Breast epithelium (tissue), 4 donors: Measurements from ENCODE around the gene VGLL4. TPM values are rescaled to one million over a fixed set of nuclear protein-coding genes. Genes with fewer than 3 reads are reported as not detected.

Experiments
- DNase-seq, 2 donors: peaks; one replicate each; pipeline ENCODE4 v3.0.0-alpha.2; 2019; ENCODE audit warnings: low spot score in 2 of 2
- H3K27ac ChIP-seq, 2 donors: fragments of 200-600 bp; sonication (generic) in 1 of 2; one replicate each; pipeline ENCODE4 v1.5.1; 2016 to 2019; ENCODE audit warnings: mild to moderate bottlenecking in 1 of 2
- H3K27me3 ChIP-seq, 2 donors: fragments of 200-600 bp; sonication (generic) in 1 of 2; one replicate each; pipeline versions ENCODE4 v1.5.1 to v1.6.0; 2017 to 2019; ENCODE audit warnings: control low read depth in 1 of 2, mild to moderate bottlenecking in 1 of 2
- H3K36me3 ChIP-seq: fragments of 200-600 bp; one replicate; pipeline ENCODE4 v1.5.1; 2019
- H3K4me1 ChIP-seq, 2 donors: fragments of 200-600 bp; sonication (generic); one replicate each; pipeline ENCODE4 v1.5.1; 2016 to 2019; ENCODE audit warnings: control low read depth in 1 of 2
- H3K4me3 ChIP-seq, 3 donors: fragments of 200-600 bp; sonication (generic); 1 replicate in 2 of 3; 2 replicates in 1 of 3; pipeline ENCODE4 v1.5.1; 2016 to 2019; ENCODE audit warnings: mild to moderate bottlenecking in 3 of 3, moderate library complexity in 2 of 3
- H3K9me3 ChIP-seq, 2 donors: fragments of 200-600 bp; sonication (generic) in 1 of 2; one replicate each; pipeline ENCODE4 v1.5.1; 2016 to 2019; ENCODE audit warnings: control low read depth in 1 of 2
- POLR2A ChIP-seq: fragments of 450-650 bp; IDR thresholded peaks from one replicate; pipeline ENCODE4 v1.6.1; 2016; ENCODE audit warnings: antibody characterized with exemption, mild to moderate bottlenecking, moderate library complexity
- POLR2AphosphoS5 ChIP-seq, 3 donors: sonication (generic); formaldehyde crosslinking; IDR thresholded peaks; one replicate each; pipeline ENCODE4 v1.6.1; 2017; ENCODE audit warnings: antibody characterized with exemption in 3 of 3
- intact Hi-C: fragments of 100-400 bp; cut with DNase I; formaldehyde crosslinking; loops from one replicate; pipeline ENCODE4 v1.15.1; 2023; ENCODE audit warnings: low total_unique reads
- total RNA-seq, 3 donors: library from RNA; depleted of rRNA; stranded (reverse); fragments of >200 nt; gene quantifications; one replicate each; pipeline ENCODE4 v1.1.0, GENCODE V29; 2016
- TF ChIP-seq, protein P1 (sequence below), 3 donors: fragments of 450-650 bp; IDR thresholded peaks; one replicate each; pipeline ENCODE4 v1.5.1; 2016 to 2017; ENCODE audit warnings: antibody characterized with exemption in 3 of 3, mild to moderate bottlenecking in 3 of 3, moderate library complexity in 3 of 3

The VGLL4 gene
- total RNA-seq, 3 donors from 2014 or later, result 48.0 to 90.0 (median 68.5) TPM

DNA sequence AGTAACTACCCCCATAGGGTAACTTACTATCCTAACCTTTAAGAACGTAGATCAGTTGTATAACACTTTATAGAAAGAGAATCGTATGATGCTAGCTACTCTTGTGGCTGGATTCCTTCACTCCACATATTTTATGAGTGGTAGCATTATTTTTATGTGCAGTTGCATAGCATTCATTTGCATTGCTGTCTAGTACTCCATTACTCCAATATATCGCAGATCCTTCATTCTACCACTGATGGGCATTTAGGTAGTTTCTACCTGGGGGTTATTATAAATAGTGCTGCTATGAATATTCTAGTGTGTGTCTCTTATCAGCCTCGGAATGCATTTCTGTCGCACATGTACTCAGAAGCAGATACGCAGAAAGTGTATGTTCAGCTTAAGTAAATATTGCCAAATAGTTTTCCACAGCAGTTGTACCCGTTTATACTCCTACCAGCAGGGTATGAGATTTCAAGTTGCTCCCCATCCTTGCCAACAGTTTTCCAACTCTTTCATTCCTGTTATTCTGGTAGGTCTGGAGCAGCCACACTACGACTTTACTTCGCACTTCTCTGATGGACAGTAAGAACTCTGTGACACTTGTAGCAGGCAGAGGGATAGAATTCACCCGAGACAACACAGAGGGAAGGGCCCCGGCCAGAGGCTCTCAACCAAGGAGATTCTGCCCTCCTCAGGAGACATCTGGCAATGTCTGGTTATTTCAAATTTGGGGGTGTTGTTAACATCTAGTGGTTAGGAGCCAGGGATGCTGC, 9.8 kb upstream of the VGLL4 start:
- intact Hi-C loops, result no loop called here

GRCh38 chr3:11651900-11652299, 8.2 kb upstream of the VGLL4 start:
- Histone ChIP-seq H3K4me3 (no peak overlapping the region), H3K9me3 (no peaks in the 10 kb centered on the region), H3K27ac (no peak overlapping the region), H3K4me1 (no peaks in the 10 kb centered on the region), H3K36me3 (no peaks in the 10 kb centered on the region), H3K27me3 (no peaks in the 10 kb centered on the region)
- intact Hi-C loops, result no loop called here
- no peak for DNase-seq
- TF ChIP-seq, protein P1, sequence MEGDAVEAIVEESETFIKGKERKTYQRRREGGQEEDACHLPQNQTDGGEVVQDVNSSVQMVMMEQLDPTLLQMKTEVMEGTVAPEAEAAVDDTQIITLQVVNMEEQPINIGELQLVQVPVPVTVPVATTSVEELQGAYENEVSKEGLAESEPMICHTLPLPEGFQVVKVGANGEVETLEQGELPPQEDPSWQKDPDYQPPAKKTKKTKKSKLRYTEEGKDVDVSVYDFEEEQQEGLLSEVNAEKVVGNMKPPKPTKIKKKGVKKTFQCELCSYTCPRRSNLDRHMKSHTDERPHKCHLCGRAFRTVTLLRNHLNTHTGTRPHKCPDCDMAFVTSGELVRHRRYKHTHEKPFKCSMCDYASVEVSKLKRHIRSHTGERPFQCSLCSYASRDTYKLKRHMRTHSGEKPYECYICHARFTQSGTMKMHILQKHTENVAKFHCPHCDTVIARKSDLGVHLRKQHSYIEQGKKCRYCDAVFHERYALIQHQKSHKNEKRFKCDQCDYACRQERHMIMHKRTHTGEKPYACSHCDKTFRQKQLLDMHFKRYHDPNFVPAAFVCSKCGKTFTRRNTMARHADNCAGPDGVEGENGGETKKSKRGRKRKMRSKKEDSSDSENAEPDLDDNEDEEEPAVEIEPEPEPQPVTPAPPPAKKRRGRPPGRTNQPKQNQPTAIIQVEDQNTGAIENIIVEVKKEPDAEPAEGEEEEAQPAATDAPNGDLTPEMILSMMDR (IDR thresholded peaks at IDR 0.05), result peak; percentile 28 to 57 (median 52)
- no peak for TF ChIP-seq POLR2AphosphoS5 (IDR thresholded peaks at IDR 0.05)

More for the DNA sequence above, 9.8 kb upstream of the VGLL4 start:
- Histone ChIP-seq H3K9me3 (no peaks in the 10 kb centered on the region), H3K4me1 (no peaks in the 10 kb centered on the region), H3K36me3 (no peaks in the 10 kb centered on the region), H3K27ac (no peak overlapping the region), H3K27me3 (no peaks in the 10 kb centered on the region), H3K4me3 (no peak overlapping the region)
- TF ChIP-seq POLR2A (no peak), POLR2AphosphoS5 (IDR thresholded peaks at IDR 0.05) (no peak)
- TF ChIP-seq, protein P1 (IDR thresholded peaks at IDR 0.05), result no peak
- no peak for DNase-seq

DNA sequence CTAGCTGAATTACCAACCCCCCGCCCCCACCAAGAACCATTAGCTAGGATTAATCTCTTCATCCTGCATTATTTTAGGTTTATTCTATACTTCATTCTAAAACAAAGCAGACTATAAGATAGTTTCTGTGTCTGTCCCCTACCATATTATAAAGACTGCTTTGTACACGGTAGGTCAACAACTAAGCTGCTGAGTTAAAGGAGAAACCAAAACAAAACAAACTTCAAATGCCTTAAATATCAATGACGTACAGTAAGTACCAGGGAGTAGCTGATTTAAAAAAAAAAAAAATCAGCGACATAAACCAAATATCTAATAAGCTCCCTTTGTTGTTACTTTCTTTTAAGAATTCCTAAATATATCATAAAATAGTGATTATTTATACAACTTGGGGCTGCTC, 7.8 kb upstream of the VGLL4 start:
- no peak overlapping the region for H3K27ac ChIP-seq
- H3K4me1 ChIP-seq, result no peaks in the 10 kb centered on the region
- no peaks in the 10 kb centered on the region for H3K36me3 ChIP-seq
- no peaks in the 10 kb centered on the region for H3K27me3 ChIP-seq
- DNase-seq, result no peak
- H3K9me3 ChIP-seq, result no peaks in the 10 kb centered on the region
- TF ChIP-seq POLR2A (no peak), POLR2AphosphoS5 (IDR thresholded peaks at IDR 0.05) (no peak)
- TF ChIP-seq, protein P1 (IDR thresholded peaks at IDR 0.05), result no peak
- intact Hi-C loops, result no loop called here
- H3K4me3 ChIP-seq, result no peak overlapping the region

DNA sequence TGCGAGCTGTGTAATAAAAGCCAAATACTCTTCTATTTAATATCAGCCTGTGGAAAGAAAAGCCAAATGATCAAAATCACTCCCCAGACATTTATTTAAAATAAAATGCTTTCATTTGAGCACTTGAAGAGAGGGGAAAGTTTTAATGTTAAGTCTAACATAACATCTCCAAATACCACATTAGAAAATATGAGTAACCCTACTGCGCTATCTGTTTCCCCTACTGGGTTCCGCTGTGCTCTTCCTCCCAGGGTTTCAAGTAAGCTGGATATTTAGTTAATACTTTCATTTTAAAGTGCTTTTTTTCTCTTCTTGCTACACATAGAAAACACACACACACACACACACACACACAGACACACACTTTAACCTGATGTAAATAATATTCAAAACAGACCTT, 6.7 kb upstream of the VGLL4 start:
- Histone ChIP-seq H3K4me3 (no peak overlapping the region), H3K27me3 (no peaks in the 10 kb centered on the region), H3K36me3 (no peaks in the 10 kb centered on the region), H3K4me1 (no peaks in the 10 kb centered on the region), H3K27ac (no peak overlapping the region), H3K9me3 (no peaks in the 10 kb centered on the region)
- intact Hi-C loops, result no loop called here
- no peak for DNase-seq
- TF ChIP-seq POLR2AphosphoS5 (IDR thresholded peaks at IDR 0.05) (no peak), POLR2A (no peak)
- TF ChIP-seq, protein P1 (IDR thresholded peaks at IDR 0.05), result no peak

- H3K9me3 ChIP-seq, result no peaks in the 10 kb centered on the region
- H3K4me3 ChIP-seq, result no peak overlapping the region
- intact Hi-C loops, result loop anchor here (5.0 kb wide), 1 partner anchor 1339 kb away; no protein-coding TSS in a partner anchor
- TF ChIP-seq, protein P1 (IDR thresholded peaks at IDR 0.05), result no peak
- TF ChIP-seq POLR2A (no peak), POLR2AphosphoS5 (IDR thresholded peaks at IDR 0.05) (no peak)
- no peaks in the 10 kb centered on the region for H3K36me3 ChIP-seq
- no peak overlapping the region for H3K27ac ChIP-seq
- H3K27me3 ChIP-seq, result no peaks in the 10 kb centered on the region
- no peak for DNase-seq
- H3K4me1 ChIP-seq, result no peaks in the 10 kb centered on the region
Measured at GRCh38 chr3:11648735-11649134, 5.0 kb upstream of the VGLL4 start.
